K562 (cell line): Measurements from ENCODE around the gene FSTL4.

Source experiments
- ESRRA ChIP-seq: fragments of 450-650 bp; IDR thresholded peaks from 2 replicates; pipeline ENCODE4 v1.6.1; 2014; ENCODE audit warnings: low read depth, mild to moderate bottlenecking, moderate library complexity, borderline replicate concordance
- HDAC3 ChIP-seq: fragments of 450-650 bp; IDR thresholded peaks from 2 replicates; pipeline ENCODE4 v1.6.1; 2018; ENCODE audit warnings: borderline replicate concordance, mild to moderate bottlenecking, moderate library complexity; ENCODE audit not compliant: partially characterized antibody
- SMC3 ChIP-seq: conservative IDR thresholded peaks from 2 replicates; pipeline ENCODE4 v1.6.1; 2011; ENCODE audit warnings: low read depth, low read length, improper control_type of control experiment; ENCODE audit not compliant: insufficient read depth
- ZNF232 ChIP-seq: sonication (generic); formaldehyde crosslinking; IDR thresholded peaks from 2 replicates; pipeline ENCODE4 v1.8.0; 2022; ENCODE audit warnings: mild to moderate bottlenecking, missing genetic modification reagents
- TF ChIP-seq, protein P1 (sequence below), 3 experiments: IDR thresholded peaks in 2 of 3; conservative IDR thresholded peaks in 1 of 3; 2 replicates each; pipeline ENCODE4 v1.5.1; 2011 to 2012; ENCODE audit warnings: low read length in 3 of 3, mild to moderate bottlenecking in 3 of 3, control low read depth in 2 of 3, improper control_type of control experiment in 1 of 3, inconsistent platforms in 1 of 3, low read depth in 1 of 3, mixed read lengths in 1 of 3, moderate library complexity in 1 of 3; ENCODE audit not compliant: insufficient read depth in 2 of 3
- TF ChIP-seq, protein P2 (sequence below): fragments of 150-350 bp; IDR thresholded peaks from 2 replicates; pipeline ENCODE4 v1.6.1; 2014; ENCODE audit warnings: low read depth, mild to moderate bottlenecking, low read length, borderline replicate concordance

DNA sequence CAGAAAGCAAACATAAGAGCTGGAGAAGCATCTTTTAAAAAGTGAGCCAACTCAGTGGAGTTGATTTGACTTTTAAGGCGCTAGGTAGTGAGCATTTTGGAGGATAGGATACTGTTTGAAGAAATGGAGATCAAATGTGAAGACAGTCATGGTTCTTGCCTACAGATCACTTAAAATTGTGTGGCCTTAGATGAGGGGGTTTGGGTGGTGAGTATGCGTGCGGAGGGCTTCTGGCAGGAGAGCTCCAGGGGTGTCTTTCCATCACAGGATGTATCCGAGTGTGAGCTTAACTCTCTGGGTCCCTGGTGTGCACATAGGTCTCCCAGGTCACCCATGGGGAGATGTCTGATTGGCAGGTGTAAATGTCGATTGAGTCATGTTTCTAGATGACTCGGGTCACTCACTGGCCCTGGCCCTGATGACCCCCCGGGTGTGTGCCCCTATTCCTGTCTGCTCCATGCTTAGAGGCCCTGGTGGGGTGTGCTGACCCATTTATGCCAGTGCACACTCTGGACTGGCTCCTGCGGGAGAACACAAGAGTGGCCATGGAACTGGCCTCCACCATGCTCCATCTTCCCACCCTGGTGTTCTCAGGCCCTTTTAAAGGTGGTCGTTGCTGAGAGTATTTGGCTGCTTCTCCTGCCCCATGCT lies 274.4 kb downstream of the FSTL4 start:
- TF ChIP-seq, protein P1, sequence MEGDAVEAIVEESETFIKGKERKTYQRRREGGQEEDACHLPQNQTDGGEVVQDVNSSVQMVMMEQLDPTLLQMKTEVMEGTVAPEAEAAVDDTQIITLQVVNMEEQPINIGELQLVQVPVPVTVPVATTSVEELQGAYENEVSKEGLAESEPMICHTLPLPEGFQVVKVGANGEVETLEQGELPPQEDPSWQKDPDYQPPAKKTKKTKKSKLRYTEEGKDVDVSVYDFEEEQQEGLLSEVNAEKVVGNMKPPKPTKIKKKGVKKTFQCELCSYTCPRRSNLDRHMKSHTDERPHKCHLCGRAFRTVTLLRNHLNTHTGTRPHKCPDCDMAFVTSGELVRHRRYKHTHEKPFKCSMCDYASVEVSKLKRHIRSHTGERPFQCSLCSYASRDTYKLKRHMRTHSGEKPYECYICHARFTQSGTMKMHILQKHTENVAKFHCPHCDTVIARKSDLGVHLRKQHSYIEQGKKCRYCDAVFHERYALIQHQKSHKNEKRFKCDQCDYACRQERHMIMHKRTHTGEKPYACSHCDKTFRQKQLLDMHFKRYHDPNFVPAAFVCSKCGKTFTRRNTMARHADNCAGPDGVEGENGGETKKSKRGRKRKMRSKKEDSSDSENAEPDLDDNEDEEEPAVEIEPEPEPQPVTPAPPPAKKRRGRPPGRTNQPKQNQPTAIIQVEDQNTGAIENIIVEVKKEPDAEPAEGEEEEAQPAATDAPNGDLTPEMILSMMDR (IDR thresholded peaks at IDR 0.05 in 2 of 3, conservative IDR thresholded peaks at IDR 0.05 in 1 of 3; ENCODE audit: insufficient read depth in 2 of 3, low read depth in 1 of 3, low read length in 3 of 3) = no peak
- TF ChIP-seq, protein P2, sequence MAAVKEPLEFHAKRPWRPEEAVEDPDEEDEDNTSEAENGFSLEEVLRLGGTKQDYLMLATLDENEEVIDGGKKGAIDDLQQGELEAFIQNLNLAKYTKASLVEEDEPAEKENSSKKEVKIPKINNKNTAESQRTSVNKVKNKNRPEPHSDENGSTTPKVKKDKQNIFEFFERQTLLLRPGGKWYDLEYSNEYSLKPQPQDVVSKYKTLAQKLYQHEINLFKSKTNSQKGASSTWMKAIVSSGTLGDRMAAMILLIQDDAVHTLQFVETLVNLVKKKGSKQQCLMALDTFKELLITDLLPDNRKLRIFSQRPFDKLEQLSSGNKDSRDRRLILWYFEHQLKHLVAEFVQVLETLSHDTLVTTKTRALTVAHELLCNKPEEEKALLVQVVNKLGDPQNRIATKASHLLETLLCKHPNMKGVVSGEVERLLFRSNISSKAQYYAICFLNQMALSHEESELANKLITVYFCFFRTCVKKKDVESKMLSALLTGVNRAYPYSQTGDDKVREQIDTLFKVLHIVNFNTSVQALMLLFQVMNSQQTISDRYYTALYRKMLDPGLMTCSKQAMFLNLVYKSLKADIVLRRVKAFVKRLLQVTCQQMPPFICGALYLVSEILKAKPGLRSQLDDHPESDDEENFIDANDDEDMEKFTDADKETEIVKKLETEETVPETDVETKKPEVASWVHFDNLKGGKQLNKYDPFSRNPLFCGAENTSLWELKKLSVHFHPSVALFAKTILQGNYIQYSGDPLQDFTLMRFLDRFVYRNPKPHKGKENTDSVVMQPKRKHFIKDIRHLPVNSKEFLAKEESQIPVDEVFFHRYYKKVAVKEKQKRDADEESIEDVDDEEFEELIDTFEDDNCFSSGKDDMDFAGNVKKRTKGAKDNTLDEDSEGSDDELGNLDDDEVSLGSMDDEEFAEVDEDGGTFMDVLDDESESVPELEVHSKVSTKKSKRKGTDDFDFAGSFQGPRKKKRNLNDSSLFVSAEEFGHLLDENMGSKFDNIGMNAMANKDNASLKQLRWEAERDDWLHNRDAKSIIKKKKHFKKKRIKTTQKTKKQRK = no peak
- TF ChIP-seq HDAC3 = no peak
- no peak for TF ChIP-seq ZNF232 (CRISPR knock-in tag)
- no peak for TF ChIP-seq ESRRA
- TF ChIP-seq SMC3 = no peak
